Hematopoietic multipotent progenitor cell treated with erythropoietin and hydrocortisone succinate and interleukin-3 and kit ligand, for 17 days (in vitro differentiated cells): Measurements from ENCODE around the gene FAM107B.
"Not testable (repeated sequence)": the region's sequence is repeated elsewhere in the genome, so short reads cannot be mapped to it uniquely, and the experiment has no call there.

ENCODE experiments used
- DNase-seq: peaks from one replicate; pipeline ENCODE4 v3.0.0-alpha.2; 2015; ENCODE audit warnings: low spot score

The FAM107B gene

DNA sequence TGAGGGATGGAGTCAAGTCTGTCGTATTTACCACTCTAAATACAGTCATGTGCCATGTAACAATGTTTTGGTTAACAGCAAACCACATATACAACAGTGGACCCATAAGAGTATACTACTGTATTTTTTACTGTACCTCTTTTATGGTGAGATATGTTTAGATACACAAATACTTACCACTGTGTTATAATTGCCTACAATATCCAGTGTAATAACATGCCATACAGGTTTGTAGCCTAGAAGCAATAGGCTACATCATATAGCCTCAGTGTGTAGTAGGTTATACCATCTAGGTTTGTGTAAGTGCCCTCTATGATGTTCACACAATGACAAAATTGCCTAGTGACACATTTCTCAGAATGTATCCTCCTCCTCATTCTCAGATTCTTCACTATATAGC lies 110.4 kb downstream of the FAM107B start:
- DNase-seq = no peak

DNA sequence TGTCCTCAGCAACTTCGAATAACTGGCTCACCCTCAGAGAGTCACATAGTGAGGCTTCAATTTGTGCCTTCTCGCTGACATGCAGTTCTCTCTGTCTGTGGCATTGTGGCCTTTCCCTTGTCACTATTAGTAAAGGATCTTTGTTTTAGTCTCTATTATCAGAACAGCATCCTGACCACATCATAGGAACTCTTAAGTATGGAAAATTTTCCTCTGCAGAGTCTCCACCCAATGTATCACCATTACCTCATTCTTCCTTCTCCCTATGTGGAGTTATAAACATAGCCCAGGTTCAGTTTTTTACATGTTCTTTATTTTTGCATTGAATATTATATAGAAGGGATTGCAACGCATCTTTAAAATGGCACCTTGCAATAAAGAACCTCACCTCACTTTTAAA lies 112.9 kb downstream of the FAM107B start:
- no peak for DNase-seq

DNA sequence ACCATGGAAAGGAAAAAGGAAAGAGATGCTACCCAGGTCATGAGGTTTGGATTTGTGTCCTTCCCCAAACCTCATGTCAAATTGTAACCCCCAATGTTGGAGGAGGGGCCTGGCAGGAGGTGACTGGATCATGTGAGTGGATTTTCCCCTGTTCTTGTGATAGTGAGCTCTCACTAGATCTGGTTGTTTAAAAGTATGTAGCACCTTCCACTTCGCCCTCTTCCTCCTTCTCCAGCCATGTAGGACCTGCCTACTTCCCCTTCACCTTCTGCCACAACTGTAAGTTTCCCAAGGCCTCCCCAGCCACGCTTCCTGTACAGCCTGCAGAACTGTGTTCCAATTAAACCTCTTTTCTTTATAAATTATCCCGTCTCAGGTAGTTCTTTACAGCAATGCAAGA lies 113.9 kb downstream of the FAM107B start:
- DNase-seq = no peak

GRCh38 chr10:14659626-14660196 lies 115.0 kb downstream of the FAM107B start:
- DNase-seq = no peak

- DNase-seq = not testable (repeated sequence)
Measured at GRCh38 chr10:14659137-14659536, 115.6 kb downstream of the FAM107B start.

DNA sequence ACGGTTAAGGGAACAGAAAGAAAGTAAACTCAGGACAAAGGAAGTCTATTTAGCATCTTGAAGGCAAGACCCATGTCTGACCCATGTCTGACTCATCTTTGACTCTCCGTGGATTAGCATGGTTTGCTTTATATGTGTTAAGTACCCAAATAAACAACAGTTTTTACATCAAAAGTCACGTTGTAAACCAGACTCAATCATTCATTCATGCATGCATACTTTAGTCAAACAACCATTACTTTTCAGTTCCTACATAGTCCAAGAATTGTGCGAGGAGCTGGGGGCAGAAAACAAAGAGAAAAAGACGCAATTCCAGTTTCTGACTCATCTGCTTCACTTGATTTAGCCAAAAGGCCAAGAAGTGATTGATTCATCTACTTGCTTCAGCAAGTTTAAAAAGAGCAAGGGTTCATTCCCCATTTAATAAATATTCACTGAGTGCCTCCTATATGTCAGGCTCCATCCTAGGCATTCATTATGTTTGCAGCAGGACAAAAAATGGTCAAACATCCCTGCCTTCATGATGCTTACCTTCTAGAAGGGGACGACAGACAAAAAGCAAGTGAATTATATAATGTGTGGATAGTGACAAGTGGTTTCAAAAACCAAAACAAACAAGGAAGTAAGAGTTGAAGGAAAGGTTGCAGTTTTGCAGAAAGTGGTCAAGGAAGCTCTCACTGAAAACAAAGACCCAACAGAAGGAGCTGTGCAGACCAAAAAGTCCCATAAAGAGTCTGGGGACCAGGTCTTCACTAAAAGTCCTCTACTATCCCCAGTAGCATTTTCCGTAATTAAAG lies 116.2 kb downstream of the FAM107B start:
- DNase-seq = no peak

DNA sequence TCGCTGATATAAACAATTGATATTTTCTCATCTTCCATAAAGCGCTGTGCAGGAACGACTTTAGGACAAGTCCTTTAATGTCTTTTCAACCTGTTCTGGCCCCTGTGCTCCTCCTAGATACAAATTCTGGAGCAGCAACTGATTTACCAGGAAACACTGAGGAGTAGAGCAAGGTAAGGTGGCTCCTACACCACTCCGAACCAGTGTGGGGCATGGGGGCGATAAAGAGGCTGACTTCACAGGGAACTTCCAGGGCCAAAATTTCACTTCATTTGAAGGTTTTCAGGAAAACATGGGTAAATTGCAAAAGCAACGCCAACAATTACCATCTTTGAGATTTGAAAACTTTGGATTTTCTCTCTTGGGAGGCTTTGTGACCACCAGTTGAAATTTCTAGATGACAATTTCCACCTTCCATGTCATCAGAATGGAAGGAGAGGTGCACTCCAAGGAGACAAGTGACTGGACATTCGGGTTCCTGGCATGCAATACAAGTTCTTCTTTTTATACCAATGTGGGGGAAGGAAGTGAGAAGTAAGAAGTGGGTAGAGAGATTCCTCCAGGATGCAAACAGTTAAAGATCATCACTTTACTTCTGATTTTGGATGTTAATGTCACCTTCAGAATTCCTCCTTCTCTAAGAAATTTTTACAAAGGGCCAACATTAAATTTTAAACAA lies 118.5 kb downstream of the FAM107B start:
- no peak for DNase-seq

DNA sequence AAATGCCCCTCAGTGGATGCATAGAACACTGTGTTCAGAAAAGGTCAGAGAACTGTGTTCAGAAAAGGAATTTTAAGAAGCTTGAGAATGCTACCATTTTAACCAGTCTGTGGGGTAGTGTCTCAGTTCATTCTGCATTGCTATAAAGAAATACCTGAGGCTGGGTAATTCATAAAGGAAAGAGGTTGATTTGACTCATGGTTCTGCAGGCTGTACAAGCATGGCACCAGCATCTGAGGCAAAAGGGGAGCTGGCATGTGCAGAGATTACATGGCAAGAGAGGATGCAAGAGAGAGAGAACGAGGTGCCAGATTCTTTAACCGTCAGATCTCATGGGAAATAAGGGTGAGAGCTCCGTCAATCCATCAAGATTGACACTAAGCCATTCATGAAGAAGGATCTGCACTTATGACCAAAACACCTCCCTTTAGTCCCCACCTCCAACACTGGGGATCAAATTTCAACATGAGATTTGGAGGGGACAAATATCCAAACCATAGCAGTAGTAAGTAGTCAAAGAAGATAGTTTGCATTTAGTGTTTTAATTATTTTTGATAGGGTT lies 119.8 kb downstream of the FAM107B start:
- no peak for DNase-seq

DNA sequence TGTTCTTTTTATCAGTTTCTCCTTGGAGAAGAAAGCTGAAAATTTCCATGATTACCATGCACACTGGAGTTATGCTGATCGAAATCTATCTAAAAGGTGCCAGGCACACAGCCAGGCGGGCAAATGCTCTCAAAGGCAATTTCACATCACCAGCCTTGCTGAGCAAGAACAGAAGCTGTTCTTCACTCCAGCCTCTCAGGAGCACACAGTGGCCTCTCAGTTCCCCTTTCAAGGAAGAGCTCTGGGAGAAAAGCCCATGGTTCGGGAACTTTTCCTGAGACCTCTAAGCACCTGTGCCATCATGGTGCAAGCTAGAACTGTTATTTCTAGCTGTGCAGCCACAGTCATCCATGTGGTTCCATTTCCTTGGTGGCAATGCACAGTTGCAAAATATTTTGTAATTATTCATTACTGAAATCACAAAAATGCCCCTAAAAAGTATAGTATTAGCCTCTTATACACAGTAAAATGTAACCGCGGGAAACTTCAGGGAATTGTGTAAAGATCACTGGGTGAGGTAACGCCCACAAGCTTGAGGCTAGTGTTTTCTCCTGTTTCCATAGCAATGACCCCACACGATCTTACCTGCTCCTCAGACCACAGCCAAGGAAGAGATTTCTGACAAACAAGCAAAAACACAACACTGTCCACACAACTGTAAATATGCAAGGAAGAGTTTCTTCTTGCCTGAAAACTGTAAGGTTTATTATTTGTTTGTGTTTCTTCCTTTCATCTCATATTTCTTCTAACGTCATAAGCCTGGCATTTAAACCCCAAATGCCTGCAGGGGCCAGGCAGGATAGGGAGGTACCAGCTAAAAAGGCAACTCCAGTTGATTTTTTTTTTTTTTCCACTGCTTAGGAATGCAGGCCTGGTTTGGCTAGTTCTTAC lies 121.2 kb downstream of the FAM107B start:
- DNase-seq = no peak

GRCh38 chr10:14652816-14653215 lies 121.9 kb downstream of the FAM107B start:
- DNase-seq = no peak

- no peak for DNase-seq
Measured at GRCh38 chr10:14652067-14652466, 122.6 kb downstream of the FAM107B start.

- no peak for DNase-seq
Measured at GRCh38 chr10:14649739-14650138, 125.0 kb downstream of the FAM107B start.

DNA sequence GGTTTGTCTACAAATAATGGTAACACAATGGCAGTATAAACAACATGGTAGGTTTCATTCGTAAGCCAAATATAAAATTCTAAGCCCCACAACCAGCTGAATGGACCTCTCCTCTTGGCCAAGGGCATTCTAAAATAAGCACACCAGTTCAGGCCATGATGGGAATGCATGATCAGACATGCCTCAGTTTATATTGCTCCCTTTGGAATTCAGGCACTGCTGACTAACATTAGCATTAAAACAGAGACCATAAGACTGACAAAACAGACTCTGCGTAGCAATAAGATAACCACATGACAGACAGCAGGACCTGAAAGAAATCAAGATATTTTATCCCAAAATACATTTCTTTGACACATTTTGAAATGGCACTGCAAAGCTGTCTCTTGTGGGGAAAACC lies 125.8 kb downstream of the FAM107B start:
- DNase-seq = no peak

- no peak for DNase-seq
Measured at GRCh38 chr10:14648005-14648765, 126.5 kb downstream of the FAM107B start.

DNA sequence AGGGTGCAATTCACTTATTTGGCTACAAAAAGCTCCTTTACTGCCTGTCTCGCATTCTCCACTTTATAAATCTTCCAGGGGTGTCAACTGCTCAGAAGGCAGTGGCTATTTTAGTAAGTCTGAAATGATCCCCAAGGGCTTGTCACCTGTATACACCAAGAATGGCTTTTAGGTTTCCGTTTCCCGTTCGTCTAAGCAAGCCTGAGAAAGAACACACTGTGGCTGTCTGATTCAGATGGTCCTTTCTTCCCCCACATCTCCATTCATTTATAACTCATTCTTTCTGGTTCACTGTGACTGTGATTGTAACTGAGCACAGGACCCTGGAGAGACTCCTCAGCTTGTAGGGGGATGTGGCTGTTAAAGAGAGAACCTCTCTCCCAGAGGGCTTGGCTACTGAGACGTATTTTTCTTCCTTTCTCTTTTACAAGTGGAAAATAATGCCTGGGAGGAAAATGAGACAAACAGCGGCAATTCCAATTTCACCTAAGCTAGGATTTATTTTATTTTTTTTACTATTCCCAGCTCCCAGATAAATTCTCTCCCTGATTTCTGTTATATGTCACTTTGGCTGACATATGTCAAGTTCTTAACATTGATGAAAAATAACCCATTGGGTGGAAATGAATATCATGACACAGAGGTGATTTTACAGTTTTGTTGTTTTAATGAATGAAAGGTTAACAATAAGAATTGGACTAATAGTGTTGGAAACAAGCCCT lies 129.3 kb downstream of the FAM107B start:
- no peak for DNase-seq

GRCh38 chr10:14639637-14640036 lies 135.1 kb downstream of the FAM107B start:
- no peak for DNase-seq

GRCh38 chr10:14635043-14635710 lies 139.5 kb downstream of the FAM107B start:
- DNase-seq = no peak

DNA sequence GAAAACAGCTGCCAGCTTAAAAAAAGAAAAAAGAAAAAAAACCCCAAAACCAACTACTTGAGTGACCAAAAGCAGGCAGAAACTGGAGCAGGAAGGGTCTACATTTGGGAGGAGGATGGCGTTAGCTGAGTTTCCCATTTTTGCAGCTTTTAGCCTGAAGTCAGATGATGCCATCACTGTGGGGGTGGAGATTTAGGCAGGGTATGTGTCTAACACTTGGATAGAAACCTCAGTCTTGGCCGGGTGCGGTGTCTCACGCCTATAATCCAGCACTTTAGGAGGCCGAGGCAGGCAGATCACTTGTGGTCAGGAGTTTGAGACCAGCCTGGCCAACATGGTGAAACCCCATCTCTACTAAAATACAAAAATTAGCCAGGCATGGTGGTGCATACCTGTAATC lies 140.1 kb downstream of the FAM107B start:
- DNase-seq = not testable (repeated sequence)

- no peak for DNase-seq
Measured at GRCh38 chr10:14625765-14626525, 148.8 kb downstream of the FAM107B start.
